Hypothalamus (tissue), 51 donors: ENCODE data around the gene NPRL2.

Source experiments
- DNase-seq, 51 donors: peaks; one replicate each; lab custom pipeline; 2025; lab: John Stamatoyannopoulos, UW

The NPRL2 gene

GRCh38 chr3:50333744-50334328 lies 16.7 kb downstream of the NPRL2 start:
- DNase-seq: no peak

DNA sequence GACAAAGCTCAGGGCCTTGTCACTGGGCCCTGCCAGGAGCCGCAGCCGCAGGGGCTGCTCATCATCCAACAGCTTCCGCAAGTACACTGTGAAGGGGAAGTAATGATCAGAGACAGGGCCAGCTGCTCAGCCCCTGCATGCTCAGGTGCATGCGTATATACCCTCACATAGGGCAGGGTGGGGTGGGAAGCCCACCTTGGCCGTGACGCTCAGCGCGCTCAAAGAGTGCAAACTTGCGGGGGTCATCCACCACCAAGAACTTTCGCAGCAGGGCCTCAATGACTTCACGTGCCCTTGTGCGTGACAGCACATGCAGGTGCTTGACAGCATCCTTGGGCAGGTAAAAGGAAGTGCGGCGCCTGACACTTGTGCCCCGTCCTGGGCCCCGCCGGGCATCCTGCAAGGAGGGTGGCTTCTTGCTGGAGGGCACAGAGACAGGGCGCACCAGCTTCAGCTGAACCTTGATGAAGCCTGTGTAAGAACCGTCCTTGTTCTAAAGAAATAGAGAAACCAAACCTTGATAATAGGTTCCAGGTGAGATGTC lies 19.1 kb downstream of the NPRL2 start:
- no peak for DNase-seq

- DNase-seq: no peak
Observed at GRCh38 chr3:50330330-50330729, 20.2 kb downstream of the NPRL2 start.

- peak; percentile 58 to 98 (median 93) for DNase-seq
Observed at GRCh38 chr3:50327943-50328691, 22.5 kb downstream of the NPRL2 start, which contains the start of gene TUSC2. Gene TUSC2 (minus strand): TSS chr3:50328223. CDS start chr3:50328099, 124 bp downstream.

- no peak for DNase-seq
Observed at GRCh38 chr3:50327129-50327528, 23.4 kb downstream of the NPRL2 start.

DNA sequence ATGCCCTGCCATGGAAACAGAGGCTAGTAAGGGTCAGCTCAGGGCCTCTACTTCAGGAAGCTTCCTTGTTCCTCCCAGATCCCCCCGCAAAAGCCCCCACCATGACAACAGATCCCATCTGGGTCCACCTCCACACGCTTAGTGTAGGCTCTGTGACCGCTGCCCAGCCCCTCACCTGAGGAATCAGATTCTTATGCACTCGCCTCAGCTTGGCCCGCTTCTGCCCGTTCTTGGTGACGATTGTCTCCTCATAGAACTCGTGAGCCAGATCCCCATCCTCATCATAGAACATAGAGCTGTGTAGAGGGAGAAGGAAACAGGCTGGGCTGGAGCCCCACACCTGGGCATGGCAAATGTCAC lies 24.4 kb downstream of the NPRL2 start:
- DNase-seq: no peak

DNA sequence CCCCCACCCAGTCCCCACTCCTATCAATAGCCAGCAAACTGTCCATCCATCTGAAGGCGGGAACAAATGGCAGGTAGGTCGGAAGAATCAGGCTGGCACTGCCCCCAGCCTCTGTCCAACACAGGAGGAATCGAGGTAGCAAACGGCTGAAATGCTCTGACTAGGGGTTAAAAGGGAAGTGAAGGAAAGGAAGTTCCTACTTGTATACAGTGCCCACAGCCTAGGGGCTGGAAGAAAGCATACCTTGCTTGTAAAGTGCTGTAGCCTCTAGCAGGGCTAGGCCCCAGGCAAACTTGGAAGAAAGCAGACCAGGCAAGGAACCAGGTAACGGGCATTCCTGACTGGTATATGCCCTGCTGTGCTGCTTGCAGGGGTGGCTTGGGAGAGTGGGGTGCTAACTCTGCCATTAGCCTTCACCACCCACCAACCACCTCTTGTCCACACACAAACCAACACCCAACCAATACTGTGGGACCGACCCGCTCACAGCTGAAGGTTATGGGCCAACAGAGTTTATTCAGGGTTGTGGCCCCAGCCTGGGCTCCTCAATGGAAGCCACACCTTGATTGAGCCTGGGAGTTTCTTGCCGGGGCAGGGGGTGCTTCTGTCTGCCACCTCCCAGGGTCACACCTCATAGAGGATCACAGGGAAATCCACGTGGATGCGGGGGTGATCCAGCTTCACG lies 24.9 kb downstream of the NPRL2 start:
- no peak for DNase-seq

GRCh38 chr3:50325113-50325480 lies 25.5 kb downstream of the NPRL2 start:
- DNase-seq: no peak

- peak in 33 of 51 donors; percentile 11 to 72 (median 49) for DNase-seq
Observed at GRCh38 chr3:50324351-50325112, 26.0 kb downstream of the NPRL2 start.

DNA sequence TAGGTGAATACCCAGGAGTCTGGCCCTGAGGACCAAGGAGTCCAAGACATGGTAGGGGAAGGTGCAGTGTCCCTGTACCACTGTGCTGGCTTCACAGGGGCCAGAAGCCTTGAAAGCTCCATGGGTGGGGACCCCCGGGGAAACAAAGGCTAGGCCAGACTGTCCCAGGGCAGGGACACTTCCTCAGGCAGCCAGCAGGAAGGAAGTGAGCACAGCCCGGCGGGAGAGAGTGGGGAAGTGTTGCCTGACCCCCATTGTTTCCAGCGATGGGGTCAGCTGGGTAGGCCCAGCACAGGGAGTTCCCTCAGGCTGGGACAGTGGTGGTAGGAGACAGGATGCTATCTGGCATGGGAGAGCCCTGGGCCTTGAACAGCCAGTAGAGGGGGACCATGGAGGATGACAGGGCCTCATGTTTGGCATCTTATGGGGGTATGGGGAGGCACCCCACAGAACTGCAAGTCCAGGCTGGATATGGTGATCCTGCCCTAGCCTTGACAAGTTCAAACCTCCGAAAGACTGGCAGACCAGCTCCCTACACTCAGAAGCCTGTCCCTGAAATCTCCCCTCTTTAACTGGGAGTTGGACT lies 26.9 kb downstream of the NPRL2 start:
- DNase-seq: peak in 1 of 51 donors; percentile 10

DNA sequence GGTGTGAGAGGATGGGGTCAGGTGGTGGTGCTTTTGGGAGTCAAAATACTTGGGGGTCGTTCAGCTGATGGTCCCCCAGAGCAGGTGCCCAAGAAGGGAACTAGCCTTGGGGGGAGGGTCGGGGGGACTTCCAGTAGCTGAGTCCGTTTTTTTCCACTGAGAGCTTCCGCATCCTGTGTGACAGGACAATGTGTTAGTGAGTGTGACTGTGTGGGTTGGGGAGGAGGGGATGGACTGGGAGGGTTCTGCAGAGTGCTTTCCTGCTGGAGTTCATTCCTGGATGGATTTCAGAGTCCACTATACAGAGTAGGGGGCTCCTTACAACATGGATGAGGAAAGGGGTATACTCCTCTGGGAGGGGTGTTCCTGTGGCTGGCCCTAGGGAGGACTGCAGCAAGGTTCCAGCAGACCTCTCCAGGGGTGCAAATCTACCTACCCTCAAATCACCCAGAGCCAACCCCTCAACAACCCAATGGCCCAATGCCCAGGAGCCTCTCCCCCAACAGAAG lies 27.4 kb downstream of the NPRL2 start:
- peak in 4 of 51 donors; percentile 16 to 33 (median 20) for DNase-seq

- no peak for DNase-seq
Observed at GRCh38 chr3:50322386-50323091, 28.0 kb downstream of the NPRL2 start, which contains the start of gene HYAL2. Gene HYAL2 (minus strand): TSS chr3:50322745. CDS start chr3:50320489, 2,256 bp downstream.

DNA sequence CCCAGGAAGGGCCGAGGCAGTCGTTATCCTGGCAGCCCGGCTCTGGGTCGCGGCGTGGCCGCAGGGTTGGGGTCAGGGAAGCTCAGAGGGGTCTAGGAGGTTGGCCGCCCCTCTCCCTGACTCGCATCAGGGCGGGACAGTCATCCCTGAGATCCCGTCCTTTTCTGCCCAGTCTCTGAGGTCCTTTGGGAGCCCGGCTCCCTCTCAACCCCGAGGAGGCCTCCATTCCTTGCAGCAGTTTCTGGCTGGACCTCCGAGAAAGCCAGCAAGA lies 28.5 kb downstream of the NPRL2 start:
- DNase-seq: no peak

DNA sequence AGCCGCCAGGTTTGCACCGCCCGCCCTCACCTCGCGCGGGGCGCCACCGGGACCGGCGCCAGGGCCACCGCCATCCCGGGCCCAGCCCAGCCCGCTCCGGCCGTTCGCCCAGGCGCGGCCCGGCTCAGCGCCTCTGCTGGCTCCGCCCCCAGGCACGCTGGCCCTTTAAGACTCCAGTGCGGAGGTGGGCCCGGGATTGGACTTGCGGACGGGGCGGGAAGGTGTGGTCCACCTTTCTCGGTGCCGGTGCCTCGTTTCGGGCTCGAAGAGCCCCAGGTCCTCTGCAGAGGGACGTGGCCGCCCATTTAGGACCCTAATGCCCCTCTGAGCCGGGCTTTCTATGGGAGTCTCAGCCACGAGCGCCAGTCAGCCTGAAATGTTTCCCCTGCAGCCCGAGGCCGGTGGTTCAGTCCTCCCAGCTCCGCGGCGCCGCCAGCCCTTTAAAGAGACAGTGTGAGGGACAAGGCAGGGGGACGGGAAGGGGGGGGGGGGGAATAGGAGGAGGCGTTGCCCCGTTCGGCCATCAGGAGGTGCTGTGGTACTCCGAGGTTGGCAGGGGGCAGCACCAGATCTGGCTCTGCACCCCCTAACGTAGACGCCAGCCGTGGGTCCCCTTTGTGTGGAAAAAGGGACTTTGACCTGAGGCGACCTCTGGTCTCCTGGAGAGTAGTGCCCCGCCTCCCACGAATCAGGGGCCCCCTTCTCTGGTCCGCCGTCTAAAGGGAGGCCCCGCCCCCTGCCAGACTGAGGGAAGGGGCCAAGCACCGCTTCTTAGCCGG lies 29.1 kb downstream of the NPRL2 start:
- peak; percentile 71 to 98 (median 89) for DNase-seq

DNA sequence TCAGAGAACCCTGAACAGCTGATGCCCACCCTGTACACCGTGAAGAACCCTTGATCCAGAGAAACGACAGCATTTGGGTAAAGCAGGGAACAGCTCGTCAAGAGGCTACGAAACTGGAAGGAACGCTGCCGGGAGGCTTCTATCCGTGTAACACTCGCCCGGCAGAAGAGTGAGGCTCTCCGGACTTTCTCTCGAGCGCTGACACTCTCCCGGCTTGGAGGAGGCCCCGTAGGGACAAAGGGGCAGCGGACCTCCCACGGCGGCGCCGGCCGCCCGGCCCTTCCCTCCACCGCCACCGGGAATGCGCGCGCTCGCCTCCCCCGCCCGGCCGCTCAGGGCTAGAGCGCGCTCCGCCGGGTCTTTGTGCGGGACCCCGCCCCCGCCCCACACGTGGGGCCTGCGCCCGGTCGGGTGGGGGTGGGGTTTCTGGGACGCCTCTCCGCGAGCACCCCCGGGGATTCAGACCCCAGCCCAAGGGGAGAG lies 29.7 kb downstream of the NPRL2 start:
- DNase-seq: peak in 49 of 51 donors; percentile 59 to 95 (median 87)

- DNase-seq: no peak
Observed at GRCh38 chr3:50319894-50320625, 30.5 kb downstream of the NPRL2 start.

- DNase-seq: no peak
Observed at GRCh38 chr3:50319181-50319893, 31.2 kb downstream of the NPRL2 start.
